WTC11 (cell line): Measurements from ENCODE around the gene ROBO2. TPM values are rescaled to one million over a fixed set of nuclear protein-coding genes. Genes with fewer than 3 reads are reported as not detected.

ENCODE experiments used
- ATAC-seq: fragments of 200-7000 bp; cut with Tn5 transposase; 2 replicates; pipeline ENCODE4 v1.10.0; 2021; ENCODE audit warnings: mild to moderate bottlenecking, moderate library complexity
- CTCF ChIA-PET: fragments of 300-600 bp; sonication (Branson Sonifier 250); formaldehyde crosslinking; loops from one replicate; lab custom pipeline; 2021; ENCODE audit warnings: antibody characterized with exemption; lab: Charles Lee
- POLR2A ChIA-PET: fragments of 350-600 bp; sonication (Branson Sonifier 250); formaldehyde crosslinking; loops from one replicate; lab custom pipeline; 2021; ENCODE audit warnings: antibody characterized with exemption; lab: Charles Lee
- DNase-seq: peaks from one replicate; pipeline ENCODE4 v3.0.0; 2021; ENCODE audit warnings: low spot score
- H3K27ac Mint-ChIP-seq: 2 replicates; pipeline ENCODE4 v1.8.0; 2021; ENCODE audit warnings: mixed read lengths
- H3K27me3 Mint-ChIP-seq: 2 replicates; pipeline ENCODE4 v1.8.0; 2021; ENCODE audit warnings: low read depth, mild to moderate bottlenecking, moderate library complexity, mixed read lengths
- H3K36me3 Mint-ChIP-seq: 2 replicates; pipeline ENCODE4 v1.8.0; 2021; ENCODE audit warnings: mixed read lengths
- H3K4me1 Mint-ChIP-seq: 2 replicates; pipeline ENCODE4 v1.8.0; 2022; ENCODE audit warnings: mixed read lengths
- H3K4me3 Mint-ChIP-seq: 2 replicates; pipeline ENCODE4 v1.8.0; 2021; ENCODE audit warnings: mild to moderate bottlenecking, moderate library complexity, mixed read lengths
- H3K9me3 Mint-ChIP-seq: 2 replicates; pipeline ENCODE4 v1.8.0; 2021; ENCODE audit warnings: mixed read lengths
- AFF4 ChIP-seq: sonication (generic); formaldehyde crosslinking; IDR thresholded peaks from 2 replicates; pipeline ENCODE4 v1.8.1; 2023; ENCODE audit warnings: mild to moderate bottlenecking, missing genetic modification reagents, borderline replicate concordance
- ATF6 ChIP-seq: sonication (generic); formaldehyde crosslinking; IDR thresholded peaks from 2 replicates; pipeline ENCODE4 v1.8.1; 2023; ENCODE audit warnings: mild to moderate bottlenecking, missing genetic modification reagents
- ETV6 ChIP-seq: sonication (generic); formaldehyde crosslinking; IDR thresholded peaks from 2 replicates; pipeline ENCODE4 v1.8.1; 2022; ENCODE audit warnings: mild to moderate bottlenecking, missing genetic modification reagents
- FOXJ3 ChIP-seq: sonication (generic); formaldehyde crosslinking; IDR thresholded peaks from 2 replicates; pipeline ENCODE4 v1.9.0; 2021; ENCODE audit warnings: missing genetic modification reagents, mild to moderate bottlenecking, borderline replicate concordance
- GABPB1 ChIP-seq: sonication (generic); formaldehyde crosslinking; IDR thresholded peaks from 2 replicates; pipeline ENCODE4 v1.8.1; 2023; ENCODE audit warnings: mild to moderate bottlenecking, missing genetic modification reagents
- JAZF1 ChIP-seq: fragments of 250-450 bp; sonication (Bioruptor Pico); IDR thresholded peaks from 2 replicates; pipeline ENCODE4 v1.9.0; 2021; ENCODE audit warnings: moderate library complexity, mild to moderate bottlenecking, inconsistent platforms
- MLX ChIP-seq: sonication (generic); formaldehyde crosslinking; IDR thresholded peaks from 2 replicates; pipeline ENCODE4 v1.8.1; 2023; ENCODE audit warnings: mild to moderate bottlenecking, missing genetic modification reagents, moderate library complexity
- NFE2L1 ChIP-seq: sonication (generic); formaldehyde crosslinking; IDR thresholded peaks from 2 replicates; pipeline ENCODE4 v1.8.1; 2023; ENCODE audit warnings: missing genetic modification reagents
- NR2C2 ChIP-seq: sonication (generic); formaldehyde crosslinking; IDR thresholded peaks from 2 replicates; pipeline ENCODE4 v1.8.0; 2022; ENCODE audit warnings: mild to moderate bottlenecking, missing genetic modification reagents
- PRRX2 ChIP-seq: fragments of 250-450 bp; sonication (Bioruptor Pico); IDR thresholded peaks from 2 replicates; pipeline ENCODE4 v1.8.0; 2021; ENCODE audit warnings: mild to moderate bottlenecking
- RORB ChIP-seq: fragments of 250-450 bp; sonication (Bioruptor Pico); IDR thresholded peaks from 2 replicates; pipeline ENCODE4 v1.9.0; 2021; ENCODE audit warnings: mild to moderate bottlenecking
- SOX15 ChIP-seq: fragments of 250-450 bp; sonication (Bioruptor Pico); IDR thresholded peaks from 2 replicates; pipeline ENCODE4 v1.9.0; 2021; ENCODE audit warnings: mild to moderate bottlenecking
- TP53 ChIP-seq: sonication (generic); formaldehyde crosslinking; IDR thresholded peaks from 2 replicates; pipeline ENCODE4 v1.8.1; 2023; ENCODE audit warnings: mild to moderate bottlenecking, missing genetic modification reagents
- USF2 ChIP-seq: sonication (generic); formaldehyde crosslinking; IDR thresholded peaks from 2 replicates; pipeline ENCODE4 v1.8.1; 2023; ENCODE audit warnings: mild to moderate bottlenecking, missing genetic modification reagents, moderate library complexity
- ZBTB43 ChIP-seq: sonication (generic); formaldehyde crosslinking; IDR thresholded peaks from 2 replicates; pipeline ENCODE4 v1.8.1; 2023; ENCODE audit warnings: mild to moderate bottlenecking, missing genetic modification reagents
- ZNF232 ChIP-seq: sonication (generic); formaldehyde crosslinking; IDR thresholded peaks from 2 replicates; pipeline ENCODE4 v1.8.0; 2022; ENCODE audit warnings: mild to moderate bottlenecking, missing genetic modification reagents
- ZNF416 ChIP-seq: fragments of 250-450 bp; sonication (Bioruptor Pico); IDR thresholded peaks from 2 replicates; pipeline ENCODE4 v1.9.0; 2021; ENCODE audit warnings: mild to moderate bottlenecking, inconsistent platforms
- ZNF512 ChIP-seq: sonication (generic); formaldehyde crosslinking; IDR thresholded peaks from 2 replicates; pipeline ENCODE4 v1.8.1; 2022; ENCODE audit warnings: missing genetic modification reagents, borderline replicate concordance
- ZNF532 ChIP-seq: fragments of 250-450 bp; sonication (Bioruptor Pico); IDR thresholded peaks from 2 replicates; pipeline ENCODE4 v1.9.0; 2021; ENCODE audit warnings: mild to moderate bottlenecking, borderline replicate concordance
- total RNA-seq: library from RNA; stranded (reverse); gene quantifications from 3 replicates; pipeline ENCODE4 v1.2.3, GENCODE V29; 2021

ROBO2 gene
- total RNA-seq, 1 experiment from 2014 or later, result 11.7 TPM

GRCh38 chr3:77271306-77271705 lies 231.4 kb downstream of the ROBO2 start:
- Mint-ChIP-seq H3K27ac (no peak overlapping the region), H3K9me3 (no peaks in the 10 kb centered on the region), H3K4me3 (no peak overlapping the region), H3K4me1 (peaks cover 14% of the 10 kb centered on the region), H3K36me3 (no peaks in the 10 kb centered on the region)
- ATAC-seq (no peak), DNase-seq (no peak)
- ChIA-PET POLR2A (no interaction called here), CTCF (interaction anchor here (0.8 kb wide), 1 partner anchor 14 kb away, joined by 3 read pairs; no protein-coding TSS in a partner anchor)
- no peak for TF ChIP-seq SOX15 (CRISPR knock-in tag)
- no peak for TF ChIP-seq ZBTB43 (CRISPR knock-in tag)
- no peak for TF ChIP-seq NFE2L1 (CRISPR knock-in tag)
- TF ChIP-seq NR2C2 (CRISPR knock-in tag), result no peak
- TF ChIP-seq GABPB1 (CRISPR knock-in tag), result no peak
- no peak for TF ChIP-seq ZNF416 (CRISPR knock-in tag)
- no peak for TF ChIP-seq ETV6 (CRISPR knock-in tag)
- TF ChIP-seq ZNF232 (CRISPR knock-in tag), result no peak
- no peak for TF ChIP-seq RORB
- TF ChIP-seq JAZF1 (CRISPR knock-in tag), result no peak
- no peak for TF ChIP-seq USF2 (CRISPR knock-in tag)
- TF ChIP-seq ZNF532 (CRISPR knock-in tag), result no peak
- TF ChIP-seq, all 79 proteins: peak for 0
- H3K27me3 Mint-ChIP-seq, result no peaks in the 10 kb centered on the region

- Mint-ChIP-seq H3K27me3 (no peaks in the 10 kb centered on the region), H3K27ac (no peak overlapping the region), H3K4me1 (peaks cover 14% of the 10 kb centered on the region), H3K4me3 (no peak overlapping the region), H3K9me3 (no peaks in the 10 kb centered on the region), H3K36me3 (no peaks in the 10 kb centered on the region)
- POLR2A ChIA-PET, result no interaction called here
- DNase-seq (no peak), ATAC-seq (no peak)
- CTCF ChIA-PET, result interaction anchor here (0.8 kb wide), 1 partner anchor 15 kb away, joined by 3 read pairs; no protein-coding TSS in a partner anchor
- TF ChIP-seq ATF6 (CRISPR knock-in tag) (no peak), AFF4 (CRISPR knock-in tag) (no peak), PRRX2 (CRISPR knock-in tag) (no peak), ZNF416 (CRISPR knock-in tag) (no peak), ZNF512 (no peak), FOXJ3 (CRISPR knock-in tag) (no peak), TP53 (CRISPR knock-in tag) (no peak), MLX (no peak)
These were observed 231.8 kb downstream of the ROBO2 start for GRCh38 chr3:77271711-77272110.
